HEK293T (cell line): ENCODE measurements around the gene CTNS.

Experiments used
- ARNT ChIP-seq: fragments of 450-650 bp; IDR thresholded peaks from 2 replicates; pipeline ENCODE4 v1.6.1; 2017; ENCODE audit warnings: mild to moderate bottlenecking
- FOXK2 ChIP-seq: fragments of 450-650 bp; IDR thresholded peaks from 2 replicates; pipeline ENCODE4 v1.6.1; 2016; ENCODE audit warnings: mild to moderate bottlenecking
- FOXM1 ChIP-seq: fragments of 450-650 bp; IDR thresholded peaks from 2 replicates; pipeline ENCODE4 v1.6.1; 2017; ENCODE audit warnings: mild to moderate bottlenecking, borderline replicate concordance
- SP1 ChIP-seq: fragments of 450-650 bp; IDR thresholded peaks from 2 replicates; pipeline ENCODE4 v1.6.1; 2017
- TARDBP ChIP-seq: fragments of 450-650 bp; IDR thresholded peaks from 2 replicates; pipeline ENCODE4 v1.6.1; 2016
- ZNF384 ChIP-seq: fragments of 450-650 bp; IDR thresholded peaks from 2 replicates; pipeline ENCODE4 v1.6.1; 2016

DNA sequence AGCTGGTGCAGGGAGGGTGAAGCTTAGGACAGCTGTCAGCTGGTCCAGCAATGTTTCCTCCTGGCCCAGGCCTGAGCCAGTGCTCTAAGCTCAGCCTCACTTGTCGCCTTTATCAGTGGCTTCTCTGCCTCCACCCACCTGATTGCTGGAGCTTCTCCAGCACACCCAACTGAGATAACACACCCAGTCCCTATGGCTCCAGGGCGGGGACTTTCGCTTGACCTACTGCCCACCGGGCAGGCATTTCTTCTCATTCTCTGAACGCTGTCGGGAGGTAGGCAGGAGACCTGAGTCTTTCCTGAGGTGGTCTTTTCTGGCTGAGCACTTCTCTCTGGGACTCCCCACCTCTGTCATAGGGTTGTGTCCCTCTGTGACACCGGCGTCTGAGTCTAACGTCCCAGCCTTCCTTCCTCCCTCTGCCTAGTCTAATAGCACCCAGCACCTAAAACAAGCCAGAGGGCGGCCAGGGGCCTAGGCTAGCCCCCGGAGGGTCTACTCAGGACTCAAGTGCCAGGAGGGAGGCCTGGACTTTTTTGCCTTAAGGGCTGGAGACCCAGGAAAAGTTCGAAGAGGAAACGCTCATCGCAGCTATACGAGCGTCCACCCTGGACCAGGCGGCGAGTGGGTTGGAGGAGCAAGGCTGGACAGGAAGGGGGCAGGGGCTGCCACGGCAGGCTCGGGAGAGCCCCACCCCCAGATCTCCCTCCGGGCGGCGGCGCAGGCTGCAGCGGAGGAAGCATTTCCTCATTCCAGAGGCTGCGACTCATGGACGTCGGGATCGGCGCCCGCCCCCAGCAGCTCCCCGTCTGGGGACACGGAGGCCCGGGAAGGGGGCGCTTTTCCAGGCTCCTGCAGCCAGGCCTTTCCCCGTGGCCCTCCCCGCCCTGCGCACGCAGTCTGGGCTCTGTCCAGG lies 31.1 kb downstream of the CTNS start:
- TF ChIP-seq SP1 (no peak), ARNT (no peak), TARDBP (no peak), FOXM1 (no peak), ZNF384 (no peak), FOXK2 (no peak)
